OCI-LY1 (cell line): ENCODE results near the gene MOV10.
"Not testable (repeated sequence)": the region's sequence is repeated elsewhere in the genome, so short reads cannot be mapped to it uniquely, and the experiment has no call there.

Experiments used
- CTCF ChIP-seq: fragments of 200-600 bp; sonication (generic), shearing (Covaris generic); IDR thresholded peaks from 2 replicates; pipeline ENCODE4 v1.5.1; 2017; ENCODE audit warnings: mild to moderate bottlenecking, antibody characterized with exemption, low read length, moderate library complexity, mixed read lengths
- EZH2 ChIP-seq: fragments of 200-600 bp; sonication (generic), shearing (Covaris generic); IDR thresholded peaks from 2 replicates; pipeline ENCODE4 v1.8.0; 2017; ENCODE audit warnings: borderline replicate concordance, mixed run types, mild to moderate bottlenecking, antibody characterized with exemption, low read length, moderate library complexity, mixed read lengths

DNA sequence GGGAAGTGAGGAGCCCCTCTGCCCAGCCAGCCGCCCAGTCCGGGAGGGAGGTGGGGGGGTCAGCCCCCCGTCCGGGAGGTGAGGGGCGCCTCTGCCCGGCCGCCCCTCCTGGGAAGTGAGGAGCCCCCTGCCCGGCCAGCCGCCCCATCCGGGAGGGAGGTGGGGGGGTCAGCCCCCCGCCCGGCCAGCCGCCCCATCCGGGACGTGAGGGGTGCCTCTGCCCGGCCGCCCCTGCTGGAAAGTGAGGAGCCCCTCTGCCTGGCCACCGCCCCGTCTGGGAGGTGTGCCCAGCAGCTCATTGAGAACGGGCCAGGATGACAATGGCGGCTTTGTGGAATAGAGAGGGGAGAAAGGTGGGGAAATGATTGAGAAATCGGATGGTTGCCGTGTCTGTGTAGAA is 34.0 kb upstream of the MOV10 start:
- TF ChIP-seq CTCF, EZH2: not testable (repeated sequence)
